ENCODE measurements around the gene FAM107B. TPM values are rescaled to one million over a fixed set of nuclear protein-coding genes. Genes with fewer than 3 reads are reported as not detected.
A peak's percentile ranks its signal among the peaks of the same experiment; 100 is the strongest.

Gene FAM107B
- total and polyA plus RNA-seq, 2 of the 13 experiments (the other 11 are each of a cell fraction or from before 2014, with no cell fraction given) = 15.7 to 24.8 TPM

- TF ChIP-seq ZNF280D (CRISPR knock-in tag; IDR thresholded peaks at IDR 0.05) (0 out of 2 replicates have a peak, but pooled peaks have one; percentile 27), ZNF83 (CRISPR knock-in tag; IDR thresholded peaks at IDR 0.05; ENCODE audit: borderline replicate concordance) (no peak), TERF1 (CRISPR knock-in tag; IDR thresholded peaks at IDR 0.05) (no peak), ZNF253 (CRISPR knock-in tag; IDR thresholded peaks at IDR 0.05; ENCODE audit: borderline replicate concordance) (no peak), ZNF431 (CRISPR knock-in tag; IDR thresholded peaks at IDR 0.05; ENCODE audit: borderline replicate concordance, low read depth) (no peak), SCMH1 (CRISPR knock-in tag; IDR thresholded peaks at IDR 0.05; ENCODE audit: borderline replicate concordance) (no peak), MXI1 (IDR thresholded peaks at IDR 0.05; ENCODE audit: borderline replicate concordance, low read depth, low read length) (no peak), RFX1 (IDR thresholded peaks at IDR 0.05) (no peak), ZSCAN22 (CRISPR knock-in tag; IDR thresholded peaks at IDR 0.05) (no peak), GRHL1 (CRISPR knock-in tag; conservative IDR thresholded peaks at IDR 0.05) (no peak), CENPX (CRISPR knock-in tag; IDR thresholded peaks at IDR 0.05) (no peak), ZNF142 (CRISPR knock-in tag; IDR thresholded peaks at IDR 0.05) (no peak), ZNF503 (CRISPR knock-in tag; IDR thresholded peaks at IDR 0.05) (peak; percentile 32; the same call in 1 of the 2 replicates), RAD21 (CRISPR knock-in tag; IDR thresholded peaks at IDR 0.05) (no peak), CBFB (CRISPR knock-in tag; IDR thresholded peaks at IDR 0.05) (0 out of 2 replicates have a peak, but pooled peaks have one; percentile 43)
These were observed 202.7 kb downstream of the FAM107B start (continued) for GRCh38 chr10:14571866-14572507.
